T-helper 1 cell treated with Interleukin-12 subunit alpha and Interleukin-12 subunit beta and Interleukin-4 antibody, amounts not matched to agents 30 ng/mL and 1 ng/mL, for 36 hours (primary cell): ENCODE results near the gene GNG7. TPM values are rescaled to one million over a fixed set of nuclear protein-coding genes. Genes with fewer than 3 reads are reported as not detected.

ENCODE experiments used
- intact Hi-C: fragments of 100-400 bp; cut with micrococcal nuclease; formaldehyde crosslinking; loops from one replicate; pipeline ENCODE4 v1.15.1; 2024
- total RNA-seq: library from RNA; stranded (reverse); gene quantifications from 2 replicates; pipeline ENCODE4 v1.2.3, GENCODE V29; 2022

Gene GNG7
- total RNA-seq: 0.22 and 0.32 TPM in 2 replicates

DNA sequence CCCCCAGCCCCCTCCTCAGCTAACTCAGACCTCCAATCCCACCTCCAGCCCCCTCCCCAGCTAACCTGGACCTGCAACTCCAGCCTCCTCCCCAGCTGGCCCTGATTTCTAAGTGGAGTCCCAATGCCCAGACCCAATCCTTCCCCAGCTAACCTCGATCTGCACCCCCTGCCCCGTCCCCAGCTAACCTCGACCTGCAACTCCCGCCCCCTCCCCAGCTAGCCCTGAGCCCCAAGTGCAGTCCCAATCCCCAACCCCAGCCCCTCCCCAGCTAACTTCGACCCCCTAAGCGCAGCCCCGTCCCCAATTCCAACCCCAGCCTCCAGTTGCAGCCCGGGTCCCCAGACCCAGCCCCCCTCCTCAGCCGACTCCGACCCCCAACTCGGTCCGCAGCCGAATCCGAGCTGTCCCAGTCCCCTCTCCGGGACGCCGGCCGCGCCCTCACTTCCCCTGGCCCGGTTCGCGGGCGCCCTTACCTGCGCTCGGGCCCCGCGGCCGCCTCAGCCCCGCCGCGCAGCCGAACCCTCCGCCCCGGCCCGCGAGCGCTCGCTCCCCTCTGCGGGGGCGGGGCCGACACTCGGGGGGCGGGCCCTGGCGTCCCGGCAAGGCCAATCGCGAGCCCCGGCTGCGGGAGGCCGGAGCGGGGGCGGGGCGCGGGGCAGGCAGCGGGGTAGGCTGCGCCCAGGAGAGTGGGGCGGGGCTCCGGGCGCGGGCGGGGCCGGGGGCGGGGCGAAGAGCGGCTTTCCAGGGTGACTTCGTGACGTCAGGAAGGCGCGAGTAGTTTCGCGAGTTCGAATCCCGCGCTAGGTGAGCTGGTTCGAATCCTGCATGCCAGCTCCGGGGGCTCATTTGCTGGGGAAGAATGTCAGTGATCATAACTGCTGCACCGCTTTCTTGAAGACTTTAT is at the start of gene GNG7:
Gene GNG7, minus strand, starts transcription at position 525 of the 907 bp plus-strand sequence. CDS start 182,006 bp downstream, outside the sequence.
- intact Hi-C loops: loop anchor here (1.0 to 5.0 kb wide), 2 partner anchors 38 to 440 kb away; partner anchors contain the start of gene SLC39A3

GRCh38 chr19:2751438-2751830 is 48.9 kb upstream of the GNG7 start:
- intact Hi-C loops: no loop called here

DNA sequence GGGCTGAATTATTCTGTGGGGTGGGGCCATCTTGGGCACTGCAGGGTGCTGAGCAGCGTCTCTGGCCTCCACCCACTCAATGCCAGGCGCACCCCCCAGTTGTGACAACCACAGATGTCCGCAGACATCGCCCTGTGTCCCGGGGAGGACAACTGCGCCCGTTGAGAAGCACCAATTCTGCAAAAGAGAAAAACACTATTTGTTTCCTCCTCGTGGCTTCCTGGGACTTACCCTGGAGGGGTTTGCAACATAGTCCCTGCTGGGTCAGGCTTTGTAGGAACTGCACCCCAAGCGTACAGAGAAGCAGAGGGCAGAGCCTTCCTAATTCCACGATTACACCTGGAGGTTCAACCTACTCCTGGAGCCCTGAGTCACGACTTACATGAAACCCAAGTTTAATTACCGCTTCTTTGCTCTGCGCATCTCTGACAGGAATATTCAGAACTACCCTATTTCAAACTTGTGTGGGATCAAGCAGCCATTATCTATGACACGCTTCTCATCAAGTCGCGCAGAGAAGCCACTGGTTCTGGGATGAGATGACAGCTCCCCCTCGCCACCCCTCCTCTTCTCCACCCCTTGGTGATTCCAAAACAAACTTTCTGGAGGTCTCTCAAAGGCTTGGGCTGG is 48.4 kb upstream of the GNG7 start:
- intact Hi-C loops: no loop called here

DNA sequence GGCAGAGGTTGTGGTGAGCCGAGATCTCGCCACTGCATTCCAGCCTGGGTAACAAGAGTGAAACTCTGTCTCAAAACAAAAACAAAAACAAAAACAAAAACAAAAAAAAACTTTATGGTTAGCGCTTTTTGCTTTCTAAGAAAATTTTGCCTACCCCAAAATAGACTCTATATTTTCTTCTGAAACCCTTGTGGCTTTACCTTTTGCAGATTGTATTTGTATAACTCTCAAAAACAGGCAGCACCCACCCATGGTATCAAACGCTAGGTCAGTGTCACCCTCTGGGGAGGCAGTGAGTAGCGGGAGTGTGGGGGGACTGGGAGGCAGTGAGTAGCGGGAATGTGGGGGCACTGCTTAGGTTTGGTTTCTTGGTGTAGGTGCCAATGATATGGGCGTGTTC is 44.9 kb upstream of the GNG7 start:
- intact Hi-C loops: no loop called here

DNA sequence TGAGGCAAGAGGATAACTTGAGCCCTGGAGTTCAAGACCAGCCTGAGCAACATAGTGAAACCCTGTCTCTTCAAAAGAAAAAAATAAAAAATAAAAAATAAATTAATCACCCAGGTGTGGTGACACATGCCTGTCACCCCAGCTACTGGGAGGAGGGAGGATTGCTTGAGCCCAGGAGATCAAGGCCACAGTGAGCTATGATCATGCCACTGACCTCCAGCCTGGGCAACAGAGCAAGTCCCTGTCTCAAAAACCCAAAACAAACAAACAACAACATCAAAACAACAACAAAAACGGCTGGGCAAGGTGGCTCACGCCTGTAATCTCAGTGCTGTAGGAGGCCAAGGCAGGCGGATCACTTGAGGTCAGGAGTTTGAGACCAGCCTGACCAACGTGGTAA is 41.6 kb upstream of the GNG7 start:
- intact Hi-C loops: no loop called here

DNA sequence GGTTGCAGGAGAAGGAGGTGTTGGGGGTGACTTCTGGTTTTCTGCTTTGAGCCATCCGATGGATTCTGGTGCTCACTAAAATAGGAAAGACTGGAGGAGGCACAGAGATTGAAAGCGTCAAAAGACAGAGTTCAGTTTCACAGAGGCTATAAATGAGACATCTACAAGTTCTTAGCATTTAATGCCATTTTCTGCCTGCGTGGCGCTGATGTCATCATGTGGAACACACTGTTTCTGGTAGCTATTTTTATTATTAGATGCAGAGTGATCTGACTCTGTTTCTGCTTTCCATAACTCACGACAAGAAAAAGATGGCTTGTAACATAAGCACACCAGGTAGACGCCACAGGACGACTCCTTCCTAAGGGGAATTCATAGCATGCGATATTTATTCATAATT is 40.6 kb upstream of the GNG7 start:
- intact Hi-C loops: no loop called here

DNA sequence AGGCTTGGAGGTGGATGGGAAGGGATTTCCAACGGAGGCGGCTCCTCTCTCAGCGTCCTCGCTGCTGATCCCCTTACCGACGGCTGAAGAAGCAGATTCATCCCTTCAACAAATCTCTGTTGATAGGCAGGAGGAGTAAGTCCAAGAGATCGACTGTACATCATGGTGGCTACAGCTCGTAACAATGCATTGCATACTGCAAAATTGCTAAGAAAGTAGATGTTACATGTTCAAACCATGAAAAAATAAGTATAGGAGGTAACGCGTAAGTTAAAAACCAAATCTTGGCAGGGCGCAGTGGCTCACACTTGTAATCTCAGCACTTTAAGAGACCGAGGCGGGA is 37.8 kb upstream of the GNG7 start:
- intact Hi-C loops: loop anchor here (1.0 kb wide), 5 partner anchors 9 to 101 kb away; partner anchors contain the start of genes GNG7, THOP1, ZNF554 and ZNF555

GRCh38 chr19:2739602-2740313 is 37.3 kb upstream of the GNG7 start, which contains the start of gene SLC39A3:
TSS of gene SLC39A3 (minus strand) at chr19:2740017. CDS start at chr19:2737257, 2,760 bp downstream.
- intact Hi-C loops: loop anchor here (1.0 kb wide), 5 partner anchors 10 to 102 kb away; partner anchors contain the start of genes GNG7, THOP1, ZNF554 and ZNF555

- intact Hi-C loops: no loop called here
Observed at GRCh38 chr19:2736550-2737190, 34.2 kb upstream of the GNG7 start.

- intact Hi-C loops: no loop called here
Observed at GRCh38 chr19:2735374-2735773, 32.9 kb upstream of the GNG7 start.

DNA sequence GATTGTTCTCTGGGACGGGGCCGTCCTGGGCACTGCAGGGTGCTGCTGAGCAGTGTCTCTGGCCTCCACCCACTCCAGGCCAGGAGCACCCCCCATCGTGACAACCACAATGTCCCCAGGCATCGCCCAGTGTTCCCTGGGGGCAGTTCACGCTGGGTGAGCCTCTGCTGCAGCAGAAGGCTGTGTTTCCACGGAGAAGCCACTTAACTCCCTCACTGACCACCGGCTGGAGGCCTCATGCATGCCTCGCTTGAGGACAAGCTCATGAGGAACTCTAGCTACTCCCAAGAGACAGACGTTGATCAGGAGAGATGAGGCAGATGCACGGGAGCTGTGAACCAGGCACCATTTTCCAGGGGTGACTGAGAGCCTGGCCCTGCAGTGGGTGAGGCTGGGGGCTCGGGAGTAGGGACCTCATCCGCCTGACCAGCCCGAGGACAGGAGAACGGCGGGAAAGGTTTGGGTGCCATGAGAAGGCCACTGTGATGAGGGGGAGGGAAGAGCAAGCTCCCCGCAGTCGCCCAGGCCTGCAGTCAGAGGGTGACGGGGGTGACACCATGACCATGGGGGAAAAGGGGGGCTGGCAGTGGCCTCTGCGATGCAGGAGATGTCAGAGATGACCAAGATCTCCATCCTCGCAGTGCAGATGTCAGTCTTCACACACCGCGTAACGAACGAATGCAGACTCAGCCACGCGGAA is 32.2 kb upstream of the GNG7 start:
- intact Hi-C loops: no loop called here

DNA sequence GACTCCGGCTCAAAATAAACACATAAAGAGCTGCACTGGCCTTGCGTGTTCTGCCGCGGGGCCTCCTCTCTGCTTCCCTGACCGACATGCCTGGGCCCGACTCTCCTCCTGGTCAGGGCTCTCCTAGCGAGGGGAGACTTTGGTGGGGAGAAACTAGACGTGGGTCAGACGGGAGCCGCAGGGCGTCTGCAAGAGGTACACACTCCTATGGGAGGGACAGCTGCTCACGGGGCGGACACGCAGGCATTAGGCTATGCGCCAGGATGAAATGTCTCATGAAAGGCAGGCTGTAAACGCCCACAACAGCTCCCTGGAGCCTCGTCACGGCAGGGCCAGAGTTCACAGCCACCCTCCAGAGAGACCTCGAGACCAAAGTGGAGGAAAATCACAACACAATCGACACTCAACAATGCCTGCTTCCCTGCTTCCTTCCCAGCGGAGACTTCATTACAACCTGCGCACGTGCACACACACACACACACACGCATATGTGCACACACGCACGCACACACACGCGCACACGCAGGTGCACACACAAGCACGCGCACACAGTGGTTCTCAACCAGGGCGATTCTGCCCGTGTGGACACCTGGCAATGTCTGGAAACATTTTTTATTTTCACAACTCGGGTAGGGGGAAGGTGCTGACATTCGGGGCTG is 31.6 kb upstream of the GNG7 start:
- intact Hi-C loops: no loop called here

DNA sequence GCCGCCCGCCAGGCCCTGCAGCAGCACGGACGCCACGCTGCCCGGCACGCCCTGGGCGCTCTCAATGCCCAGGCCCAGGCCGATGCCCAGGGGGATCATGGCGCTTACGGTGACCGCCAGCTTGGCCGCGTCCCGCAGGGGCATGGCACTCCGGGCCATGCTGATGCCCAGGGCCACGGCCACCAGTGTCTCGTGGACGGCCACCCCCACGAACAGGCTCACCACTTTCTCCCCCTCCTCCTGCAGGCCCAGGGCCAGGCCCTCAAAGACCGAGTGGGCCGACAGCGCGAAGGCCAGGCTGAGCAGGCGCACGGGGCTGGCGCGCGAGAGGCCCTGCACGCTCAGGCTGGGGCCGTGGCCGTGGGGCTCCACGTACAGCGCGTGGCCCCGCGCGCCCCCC is 30.4 kb upstream of the GNG7 start:
- intact Hi-C loops: no loop called here

DNA sequence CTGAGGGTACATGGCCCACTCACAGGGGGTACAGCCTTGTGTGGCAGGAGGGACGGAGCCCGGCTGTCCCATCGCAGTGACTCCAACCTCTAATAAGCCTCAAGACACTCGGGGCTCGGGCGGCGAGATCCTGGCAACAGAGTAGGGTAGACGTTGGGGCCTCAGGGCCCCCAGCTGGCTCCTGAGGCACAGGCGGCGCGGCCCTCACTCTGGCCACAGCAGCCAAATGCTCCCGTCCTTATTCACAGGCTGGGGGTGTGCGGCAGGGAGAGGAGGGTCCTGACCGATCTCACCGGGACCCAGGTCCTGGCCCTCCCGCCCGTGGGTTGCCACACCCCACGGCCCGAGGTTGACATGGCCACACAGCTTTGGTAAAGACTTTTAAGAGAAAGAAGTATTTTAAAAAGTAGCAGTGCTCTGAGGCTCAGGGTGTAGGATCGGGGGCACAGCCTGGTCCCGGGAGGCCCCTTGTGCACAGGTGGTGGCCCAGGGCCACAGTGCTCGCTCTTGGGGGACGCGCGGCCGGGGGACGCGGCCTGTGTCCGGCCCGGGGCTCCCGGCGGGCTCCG is 29.7 kb upstream of the GNG7 start:
- intact Hi-C loops: no loop called here

DNA sequence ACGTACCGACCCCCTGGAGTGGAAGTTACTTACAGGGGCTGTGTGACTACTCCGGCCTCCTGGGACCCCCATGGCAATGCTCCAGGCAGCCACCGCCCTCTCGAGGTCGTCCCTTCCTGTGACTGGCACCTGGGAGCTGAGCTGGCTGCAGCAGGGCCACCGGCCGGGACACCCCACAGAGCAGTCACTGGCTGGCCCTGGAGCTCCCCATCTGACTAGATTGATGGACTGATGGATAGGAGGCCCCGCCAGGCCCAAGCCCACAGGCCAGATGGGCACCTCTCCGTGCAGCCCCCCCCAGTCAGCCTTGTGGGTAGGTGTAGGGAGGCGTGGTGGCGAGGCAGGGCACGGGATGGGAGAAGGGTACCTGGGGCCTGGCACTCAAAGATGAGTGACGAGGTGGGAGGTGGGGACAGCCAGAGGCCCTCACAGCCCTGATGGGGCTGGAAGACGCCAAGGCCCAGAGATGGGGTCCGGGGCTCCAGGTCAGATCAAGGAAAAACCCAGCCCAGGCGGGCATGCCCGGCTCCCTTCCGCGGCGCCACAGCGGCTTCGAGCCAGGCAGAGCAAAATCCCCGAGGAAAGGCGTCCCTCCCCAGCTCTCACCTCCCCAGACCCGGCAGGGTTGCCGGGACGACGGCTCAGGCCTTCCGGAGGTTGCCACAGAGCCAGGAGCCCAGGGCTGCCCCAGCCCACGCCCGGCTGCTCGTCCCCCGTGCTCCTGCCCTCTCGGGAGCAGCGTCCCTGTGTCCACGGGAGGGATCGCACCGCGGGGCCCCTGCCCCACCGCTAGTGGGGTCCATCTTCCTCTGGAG is 28.9 kb upstream of the GNG7 start:
- intact Hi-C loops: no loop called here

DNA sequence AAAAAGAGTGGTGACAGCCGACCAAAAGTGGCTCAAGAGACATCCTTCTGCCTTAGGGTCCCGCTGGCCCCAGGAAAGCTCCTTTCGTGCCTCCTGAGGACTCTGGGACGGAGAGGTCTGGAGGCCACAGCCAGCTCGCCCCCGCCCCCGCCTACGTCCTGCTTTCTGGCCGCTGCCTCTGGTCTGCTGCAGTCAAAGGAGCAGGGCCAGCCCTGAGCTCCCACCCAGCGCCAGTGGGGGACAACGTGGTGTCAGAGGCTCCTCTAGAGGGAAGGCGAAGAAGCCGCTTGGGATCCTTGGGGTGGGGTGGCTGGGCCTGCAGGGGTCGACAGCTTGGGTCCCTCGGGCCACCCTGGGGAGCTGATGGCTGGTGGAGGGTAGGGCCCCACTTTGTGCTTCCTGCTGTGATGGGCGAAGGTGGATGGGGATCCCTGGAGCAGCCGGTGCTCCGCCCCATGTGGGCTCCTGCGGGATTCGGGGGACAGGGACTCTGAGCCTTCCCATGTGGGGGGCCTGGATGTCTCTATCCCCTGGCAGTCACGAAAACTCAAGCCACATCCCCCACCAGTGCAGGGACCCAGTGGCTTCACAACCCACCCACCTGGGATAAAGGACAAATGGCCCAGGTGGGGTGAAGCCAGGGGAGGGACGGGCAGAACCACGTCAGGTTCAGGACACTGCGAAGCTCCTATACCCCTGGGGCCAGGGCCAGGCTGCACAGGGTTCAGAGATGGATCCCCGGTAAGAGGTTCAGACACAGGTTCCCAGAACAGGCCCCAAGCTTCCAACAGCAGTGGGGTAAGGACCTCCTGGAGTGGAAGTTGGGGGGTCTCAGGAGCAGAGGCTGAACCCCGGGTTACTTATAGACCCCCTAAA is 27.7 kb upstream of the GNG7 start:
- intact Hi-C loops: no loop called here

GRCh38 chr19:2728783-2729387 is 26.4 kb upstream of the GNG7 start:
- intact Hi-C loops: no loop called here

DNA sequence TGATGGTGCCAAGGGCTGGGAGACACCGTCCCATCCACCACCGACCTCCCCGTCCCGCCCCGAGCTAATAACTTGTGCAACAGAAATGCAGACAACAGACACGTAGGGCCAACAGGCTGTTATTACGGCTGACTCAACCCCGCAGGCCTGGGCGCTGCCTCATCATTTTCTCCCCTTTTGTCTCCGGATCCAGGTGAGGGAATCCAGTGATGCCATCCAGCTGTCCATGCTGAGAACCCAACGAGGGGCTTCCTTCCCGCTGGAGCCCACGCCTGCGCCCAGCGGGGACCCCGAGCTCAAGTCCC is 25.1 kb upstream of the GNG7 start:
- intact Hi-C loops: no loop called here
